GM12878 (cell line): ENCODE results near the gene SLC16A10.

Experiments used
- BCL3 ChIP-seq: IDR thresholded peaks from 2 replicates; pipeline ENCODE4 v1.6.1; 2011; ENCODE audit warnings: borderline replicate concordance, low read depth, mild to moderate bottlenecking, moderate library complexity, low read length; ENCODE audit not compliant: insufficient read depth, poor library complexity, severe bottlenecking
- ESRRA ChIP-seq: IDR thresholded peaks from 2 replicates; pipeline ENCODE4 v1.6.1; 2012; ENCODE audit warnings: mild to moderate bottlenecking, low read length, improper control_type of control experiment
- EZH2 ChIP-seq: IDR thresholded peaks from 2 replicates; pipeline ENCODE4 v1.6.1; 2012; ENCODE audit warnings: low read depth, mild to moderate bottlenecking, control low read depth, inconsistent platforms, low read length, borderline replicate concordance; ENCODE audit not compliant: control insufficient read depth
- HCFC1 ChIP-seq: fragments of 150-350 bp; IDR thresholded peaks from 2 replicates; pipeline ENCODE4 v1.6.1; 2014; ENCODE audit warnings: low read length
- JUNB ChIP-seq: IDR thresholded peaks from 2 replicates; pipeline ENCODE4 v1.6.1; 2016; ENCODE audit warnings: antibody characterized with exemption, mild to moderate bottlenecking
- POLR2A ChIP-seq: IDR thresholded peaks from 2 replicates; pipeline ENCODE4 v1.6.1; 2011; ENCODE audit warnings: low read depth, mild to moderate bottlenecking, low read length
- SIN3A ChIP-seq: IDR thresholded peaks from 2 replicates; pipeline ENCODE4 v1.6.1; 2012; ENCODE audit warnings: low read depth, low read length, improper control_type of control experiment
- ZNF207 ChIP-seq: fragments of 450-650 bp; IDR thresholded peaks from 2 replicates; pipeline ENCODE4 v1.6.1; 2014; ENCODE audit warnings: antibody characterized with exemption, mild to moderate bottlenecking, borderline replicate concordance
- TF ChIP-seq, protein P1 (sequence below), 3 experiments: IDR thresholded peaks in 2 of 3; conservative IDR thresholded peaks in 1 of 3; 2 replicates each; pipeline ENCODE4 v1.5.1; 2011; ENCODE audit warnings: low read depth in 3 of 3, low read length in 3 of 3, mild to moderate bottlenecking in 3 of 3, control low read depth in 2 of 3, moderate library complexity in 2 of 3, inconsistent platforms in 1 of 3, mixed read lengths in 1 of 3; ENCODE audit not compliant: control insufficient read depth in 2 of 3, insufficient read depth in 1 of 3; ENCODE audit errors: extremely low read depth in 1 of 3
- TF ChIP-seq, protein P2 (sequence below): IDR thresholded peaks from 2 replicates; pipeline ENCODE4 v1.6.1; 2012; ENCODE audit warnings: low read depth, low read length, improper control_type of control experiment
- TF ChIP-seq, protein P3 (sequence below): IDR thresholded peaks from 2 replicates; pipeline ENCODE4 v1.6.1; 2012; ENCODE audit warnings: low read depth, low read length, improper control_type of control experiment

DNA sequence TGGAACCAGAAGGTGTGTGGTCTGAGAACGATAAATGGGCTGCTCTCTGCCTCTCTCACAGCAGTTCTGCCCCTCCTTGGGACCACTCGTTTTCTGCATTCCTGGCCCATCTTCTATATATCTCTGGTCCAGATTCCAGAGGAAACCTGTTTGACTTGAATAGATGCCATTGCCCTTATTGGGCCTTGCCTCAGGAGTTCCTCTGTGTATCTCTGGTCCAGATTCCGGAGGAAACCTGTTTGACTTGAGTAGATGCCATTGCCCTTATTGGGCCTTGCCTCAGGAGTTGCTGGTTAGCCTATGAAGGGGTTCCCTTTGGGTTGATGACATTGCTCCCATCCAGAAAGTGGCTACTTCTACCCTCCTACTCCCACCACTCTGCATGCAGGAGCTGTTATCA lies 189.4 kb downstream of the SLC16A10 start:
- TF ChIP-seq BCL3, result no peak
- TF ChIP-seq SIN3A, result no peak
- no peak for TF ChIP-seq HCFC1
- TF ChIP-seq, protein P1, sequence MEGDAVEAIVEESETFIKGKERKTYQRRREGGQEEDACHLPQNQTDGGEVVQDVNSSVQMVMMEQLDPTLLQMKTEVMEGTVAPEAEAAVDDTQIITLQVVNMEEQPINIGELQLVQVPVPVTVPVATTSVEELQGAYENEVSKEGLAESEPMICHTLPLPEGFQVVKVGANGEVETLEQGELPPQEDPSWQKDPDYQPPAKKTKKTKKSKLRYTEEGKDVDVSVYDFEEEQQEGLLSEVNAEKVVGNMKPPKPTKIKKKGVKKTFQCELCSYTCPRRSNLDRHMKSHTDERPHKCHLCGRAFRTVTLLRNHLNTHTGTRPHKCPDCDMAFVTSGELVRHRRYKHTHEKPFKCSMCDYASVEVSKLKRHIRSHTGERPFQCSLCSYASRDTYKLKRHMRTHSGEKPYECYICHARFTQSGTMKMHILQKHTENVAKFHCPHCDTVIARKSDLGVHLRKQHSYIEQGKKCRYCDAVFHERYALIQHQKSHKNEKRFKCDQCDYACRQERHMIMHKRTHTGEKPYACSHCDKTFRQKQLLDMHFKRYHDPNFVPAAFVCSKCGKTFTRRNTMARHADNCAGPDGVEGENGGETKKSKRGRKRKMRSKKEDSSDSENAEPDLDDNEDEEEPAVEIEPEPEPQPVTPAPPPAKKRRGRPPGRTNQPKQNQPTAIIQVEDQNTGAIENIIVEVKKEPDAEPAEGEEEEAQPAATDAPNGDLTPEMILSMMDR (IDR thresholded peaks at IDR 0.05 in 2 of 3, conservative IDR thresholded peaks at IDR 0.05 in 1 of 3; ENCODE audit: control insufficient read depth in 2 of 3, extremely low read depth in 1 of 3, insufficient read depth in 1 of 3, low read depth in 3 of 3, low read length in 3 of 3), result no peak
- TF ChIP-seq ZNF207, result no peak
- TF ChIP-seq POLR2A, result no peak
- TF ChIP-seq, protein P2, sequence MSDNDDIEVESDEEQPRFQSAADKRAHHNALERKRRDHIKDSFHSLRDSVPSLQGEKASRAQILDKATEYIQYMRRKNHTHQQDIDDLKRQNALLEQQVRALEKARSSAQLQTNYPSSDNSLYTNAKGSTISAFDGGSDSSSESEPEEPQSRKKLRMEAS, result no peak
- TF ChIP-seq, protein P3, sequence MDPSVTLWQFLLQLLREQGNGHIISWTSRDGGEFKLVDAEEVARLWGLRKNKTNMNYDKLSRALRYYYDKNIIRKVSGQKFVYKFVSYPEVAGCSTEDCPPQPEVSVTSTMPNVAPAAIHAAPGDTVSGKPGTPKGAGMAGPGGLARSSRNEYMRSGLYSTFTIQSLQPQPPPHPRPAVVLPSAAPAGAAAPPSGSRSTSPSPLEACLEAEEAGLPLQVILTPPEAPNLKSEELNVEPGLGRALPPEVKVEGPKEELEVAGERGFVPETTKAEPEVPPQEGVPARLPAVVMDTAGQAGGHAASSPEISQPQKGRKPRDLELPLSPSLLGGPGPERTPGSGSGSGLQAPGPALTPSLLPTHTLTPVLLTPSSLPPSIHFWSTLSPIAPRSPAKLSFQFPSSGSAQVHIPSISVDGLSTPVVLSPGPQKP, result no peak
- no peak for TF ChIP-seq JUNB
- no peak for TF ChIP-seq EZH2
- TF ChIP-seq ESRRA, result no peak
